Activated B cell treated with CpG ODN at 0.5 μM for 24 hours (primary cell): ENCODE data around the gene PTGS1. TPM values are rescaled to one million over a fixed set of nuclear protein-coding genes. Genes with fewer than 3 reads are reported as not detected.

Source experiments
- ATAC-seq: fragments of 200-7000 bp; cut with Tn5 transposase; one replicate; pipeline ENCODE4 v1.10.0; 2021; ENCODE audit warnings: low read depth, mild to moderate bottlenecking, moderate library complexity
- CTCF ChIA-PET: fragments of 350-600 bp; sonication (Branson Sonifier 250); formaldehyde crosslinking; loops from one replicate; lab custom pipeline; 2021; ENCODE audit warnings: antibody characterized with exemption; lab: Charles Lee
- POLR2A ChIA-PET: fragments of 350-600 bp; sonication (Branson Sonifier 250); formaldehyde crosslinking; loops from one replicate; lab custom pipeline; 2021; ENCODE audit warnings: antibody characterized with exemption; lab: Charles Lee
- DNase-seq: peaks from one replicate; pipeline ENCODE4 v3.0.0; 2022
- H3K27ac Mint-ChIP-seq: one replicate; pipeline ENCODE4 v1.8.0; 2020; ENCODE audit warnings: mixed read lengths
- H3K27me3 Mint-ChIP-seq: one replicate; pipeline ENCODE4 v1.8.0; 2021; ENCODE audit warnings: mixed read lengths
- H3K36me3 Mint-ChIP-seq: one replicate; pipeline ENCODE4 v1.8.0; 2021; ENCODE audit warnings: low read depth, mixed read lengths
- H3K4me1 Mint-ChIP-seq: one replicate; pipeline ENCODE4 v1.8.0; 2021; ENCODE audit warnings: mixed read lengths
- H3K4me3 Mint-ChIP-seq: one replicate; pipeline ENCODE4 v1.8.0; 2020; ENCODE audit warnings: mild to moderate bottlenecking, mixed read lengths
- H3K9me3 Mint-ChIP-seq: one replicate; pipeline ENCODE4 v1.8.0; 2020; ENCODE audit warnings: mixed read lengths
- CTCF ChIP-seq: fragments of 200-600 bp; IDR thresholded peaks from one replicate; pipeline ENCODE4 v1.8.0; 2022; ENCODE audit warnings: antibody characterized with exemption, mild to moderate bottlenecking
- intact Hi-C: fragments of 100-400 bp; cut with micrococcal nuclease; formaldehyde crosslinking; loops from one replicate; pipeline ENCODE4 v1.15.1; 2024
- total RNA-seq: library from RNA; stranded (reverse); gene quantifications from 2 replicates; pipeline ENCODE4 v1.2.3, GENCODE V29; 2022

PTGS1 gene
- total RNA-seq, 1 donor from 2014 or later, result 9.4 TPM

GRCh38 chr9:122342323-122343050, 28.3 kb upstream of the PTGS1 start:
- no peaks in the 10 kb centered on the region for H3K36me3 Mint-ChIP-seq
- no peak for ATAC-seq
- H3K27me3 Mint-ChIP-seq, result peaks cover 28% of the 10 kb centered on the region
- no peak overlapping the region for H3K27ac Mint-ChIP-seq
- H3K4me3 Mint-ChIP-seq, result no peak overlapping the region
- no peaks in the 10 kb centered on the region for H3K9me3 Mint-ChIP-seq
- intact Hi-C loops, result no loop called here
- peaks cover 7% of the 10 kb centered on the region for H3K4me1 Mint-ChIP-seq
- no peak for DNase-seq
- POLR2A ChIA-PET, result no interaction called here
- CTCF ChIA-PET, result interaction anchor here (1.0 to 1.4 kb wide), 2 partner anchors 8 to 220 kb away, joined by 3 read pairs; no protein-coding TSS in a partner anchor
- TF ChIP-seq CTCF, result no peak

- ChIA-PET CTCF (interaction anchor here (0.7 to 2.6 kb wide), 5 partner anchors 23 to 268 kb away, joined by 3 to 14 read pairs (median 11); no protein-coding TSS in a partner anchor), POLR2A (no interaction called here)
- no peak for TF ChIP-seq CTCF
- peaks cover 8% of the 10 kb centered on the region for H3K4me1 Mint-ChIP-seq
- no peaks in the 10 kb centered on the region for H3K9me3 Mint-ChIP-seq
- H3K4me3 Mint-ChIP-seq, result peak overlapping the region; percentile 82
- H3K36me3 Mint-ChIP-seq, result no peaks in the 10 kb centered on the region
- ATAC-seq (peak; percentile 48), DNase-seq (peak; percentile 21)
- H3K27me3 Mint-ChIP-seq, result peaks cover 45% of the 10 kb centered on the region
- intact Hi-C loops, result no loop called here
- H3K27ac Mint-ChIP-seq, result no peak overlapping the region
Measured at GRCh38 chr9:122346478-122347347, 24.1 kb upstream of the PTGS1 start.

GRCh38 chr9:122347348-122348287, 23.2 kb upstream of the PTGS1 start:
- H3K27ac Mint-ChIP-seq, result no peak overlapping the region
- DNase-seq, result no peak
- intact Hi-C loops, result no loop called here
- H3K4me1 Mint-ChIP-seq, result peaks cover 8% of the 10 kb centered on the region
- no peaks in the 10 kb centered on the region for H3K36me3 Mint-ChIP-seq
- ChIA-PET CTCF (interaction anchor here (0.7 to 5.9 kb wide), 5 partner anchors 22 to 269 kb away, joined by 3 to 88 read pairs (median 11); no protein-coding TSS in a partner anchor), POLR2A (no interaction called here)
- H3K9me3 Mint-ChIP-seq, result no peaks in the 10 kb centered on the region
- no peak for TF ChIP-seq CTCF
- H3K4me3 Mint-ChIP-seq, result peak overlapping the region; percentile 82
- no peak for ATAC-seq
- H3K27me3 Mint-ChIP-seq, result peaks cover 45% of the 10 kb centered on the region

DNA sequence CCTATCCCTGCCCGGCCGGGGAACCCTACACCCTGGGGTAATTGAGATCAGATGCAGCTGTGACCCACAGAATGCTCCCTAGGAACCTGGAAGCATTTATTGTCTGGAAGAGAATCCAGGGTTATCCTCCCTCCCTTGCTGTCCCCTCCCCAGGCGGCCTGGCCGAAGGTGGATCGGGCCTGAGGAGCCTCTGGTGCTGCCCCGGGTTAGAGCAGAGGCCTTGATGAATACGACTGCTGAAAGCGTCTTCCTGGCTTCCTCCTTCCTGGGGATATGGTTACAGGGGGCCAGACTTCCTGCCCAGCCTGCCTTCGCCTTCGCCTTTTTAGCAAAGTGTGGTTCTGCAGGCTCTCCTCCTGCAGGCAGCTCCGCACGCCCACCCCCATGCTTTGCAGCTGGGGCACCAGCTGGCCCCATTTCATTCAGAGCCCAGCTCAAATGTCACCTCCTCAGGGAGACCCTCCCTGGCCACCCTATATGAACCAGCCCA, 22.5 kb upstream of the PTGS1 start:
- TF ChIP-seq CTCF, result no peak
- peaks cover 8% of the 10 kb centered on the region for H3K4me1 Mint-ChIP-seq
- no peaks in the 10 kb centered on the region for H3K36me3 Mint-ChIP-seq
- H3K9me3 Mint-ChIP-seq, result no peaks in the 10 kb centered on the region
- no peak for ATAC-seq
- intact Hi-C loops, result no loop called here
- DNase-seq, result no peak
- H3K27me3 Mint-ChIP-seq, result peaks cover 45% of the 10 kb centered on the region
- no peak overlapping the region for H3K27ac Mint-ChIP-seq
- CTCF ChIA-PET, result interaction anchor here (2.2 to 5.9 kb wide), 2 partner anchors 223 to 250 kb away, joined by 14 to 88 read pairs; no protein-coding TSS in a partner anchor
- H3K4me3 Mint-ChIP-seq, result no peak overlapping the region
- POLR2A ChIA-PET, result no interaction called here
